SKM-1 treated with dmso at 0.1 percent for 144 hours (cell line): ENCODE results near the gene KDM2B.
"Not testable (repeated sequence)": the region's sequence is repeated elsewhere in the genome, so short reads cannot be mapped to it uniquely, and the experiment has no call there.

Experiments used
- DNase-seq: peaks from one replicate; lab custom pipeline; 2025; ENCODE audit not compliant: unreplicated experiment; lab: John Stamatoyannopoulos, UW

The KDM2B gene

GRCh38 chr12:121590476-121591143 is 9.8 kb upstream of the KDM2B start:
- DNase-seq, result no peak

GRCh38 chr12:121584885-121585284 is 4.1 kb upstream of the KDM2B start:
- DNase-seq, result not testable (repeated sequence)

- not testable (repeated sequence) for DNase-seq
Measured at GRCh38 chr12:121583334-121583661, 2.5 kb upstream of the KDM2B start.

- no peak for DNase-seq
Measured at GRCh38 chr12:121582583-121583333, 1.9 kb upstream of the KDM2B start.

GRCh38 chr12:121581686-121582429 is 1.0 kb upstream of the KDM2B start:
- no peak for DNase-seq

- peak; percentile 19 for DNase-seq
Measured at GRCh38 chr12:121579981-121580868, 598 bp downstream of the KDM2B start.

GRCh38 chr12:121579190-121579791 is 1.5 kb downstream of the KDM2B start:
- DNase-seq, result no peak

GRCh38 chr12:121578230-121579189 is 2.3 kb downstream of the KDM2B start:
- no peak for DNase-seq

- DNase-seq, result no peak
Measured at GRCh38 chr12:121577443-121578180, 3.2 kb downstream of the KDM2B start.

- DNase-seq, result no peak
Measured at GRCh38 chr12:121576851-121577391, 3.9 kb downstream of the KDM2B start.

GRCh38 chr12:121575952-121576625 is 4.7 kb downstream of the KDM2B start:
- no peak for DNase-seq

GRCh38 chr12:121575051-121575450 is 5.8 kb downstream of the KDM2B start:
- DNase-seq, result no peak

GRCh38 chr12:121574025-121574424 is 6.8 kb downstream of the KDM2B start:
- DNase-seq, result no peak

- no peak for DNase-seq
Measured at GRCh38 chr12:121571920-121572319, 8.9 kb downstream of the KDM2B start.

- DNase-seq, result no peak
Measured at GRCh38 chr12:121570467-121571283, 10.1 kb downstream of the KDM2B start.

GRCh38 chr12:121568971-121569751 is 11.7 kb downstream of the KDM2B start:
- DNase-seq, result no peak
